ENCODE measurements around the gene GMCL2.

Gene GMCL2

DNA sequence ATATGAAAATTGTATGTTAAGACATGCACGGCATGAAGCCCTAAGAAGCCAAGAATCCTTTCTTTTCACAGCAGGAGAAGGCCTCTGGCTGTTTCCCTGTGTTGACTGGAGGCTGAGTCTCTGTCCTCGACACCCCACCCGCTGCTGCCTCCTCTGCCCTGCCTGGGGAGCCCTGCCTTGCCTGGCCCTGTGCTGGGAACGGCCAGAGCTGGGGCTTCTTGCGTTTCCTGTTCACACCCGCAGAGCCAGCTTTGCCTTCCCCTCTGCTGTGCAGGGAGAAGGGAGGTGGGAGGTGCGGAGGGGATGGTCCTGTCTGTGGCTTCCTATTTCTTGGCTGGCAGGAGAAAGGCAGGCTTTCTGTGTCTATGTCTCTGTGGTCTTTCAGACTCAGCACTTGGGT lies 6.9 kb upstream of the GMCL2 start:
- H3K4me3 ChIP-seq (ENCODE audit: low read depth, low read length), result no peak overlapping the region
- peak; percentile 88 for DNase-seq (ENCODE audit: low read depth)
- TF ChIP-seq POLR2A (IDR thresholded peaks at IDR 0.05; ENCODE audit: extremely low read depth, insufficient read length) (no peak), MAX (IDR thresholded peaks at IDR 0.05; ENCODE audit: low read depth, low read length) (no peak), MYC (IDR thresholded peaks at IDR 0.05; ENCODE audit: low read depth, low read length) (no peak), CTCF (IDR thresholded peaks at IDR 0.05; ENCODE audit: low read depth, low read length) (no peak)

DNA sequence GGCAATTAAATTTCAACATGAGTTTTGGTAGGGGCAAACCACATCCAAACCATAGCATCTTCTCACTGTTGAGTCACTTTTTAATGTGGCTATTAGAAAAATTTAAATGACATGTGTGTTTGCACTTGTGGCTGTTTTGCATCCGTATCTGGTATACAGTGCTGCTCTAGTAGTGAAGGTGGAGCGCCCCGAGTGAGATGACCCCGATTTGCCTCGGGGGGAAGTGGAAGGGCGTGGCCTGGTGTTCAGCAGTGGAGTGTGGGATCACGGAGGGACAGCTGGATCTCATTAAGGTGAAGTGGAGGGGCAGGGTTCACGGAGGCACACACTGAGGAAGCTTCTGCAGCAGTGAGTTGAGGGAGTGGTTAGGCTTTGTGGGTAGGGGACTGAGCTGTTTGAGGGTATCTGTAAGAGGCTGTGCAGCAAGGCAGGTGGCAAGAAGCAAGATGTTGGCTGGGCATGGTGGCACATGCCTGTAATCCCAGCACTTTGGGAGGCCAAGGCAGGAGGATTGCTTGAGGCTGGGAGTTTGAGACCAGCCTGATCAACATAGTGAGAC lies 6.2 kb upstream of the GMCL2 start:
- TF ChIP-seq POLR2A (IDR thresholded peaks at IDR 0.05; ENCODE audit: extremely low read depth, insufficient read length), result no peak
- TF ChIP-seq MAX (IDR thresholded peaks at IDR 0.05; ENCODE audit: low read depth, low read length), result no peak
- TF ChIP-seq MYC (IDR thresholded peaks at IDR 0.05; ENCODE audit: low read depth, low read length), result no peak
- no peak for TF ChIP-seq CTCF (IDR thresholded peaks at IDR 0.05; ENCODE audit: low read depth, low read length)
- H3K4me3 ChIP-seq (ENCODE audit: low read depth, low read length), result no peak overlapping the region
- DNase-seq (ENCODE audit: low read depth), result peak; percentile 26

GRCh38 chr5:178192787-178193186 lies 5.6 kb upstream of the GMCL2 start:
- no peak for DNase-seq (ENCODE audit: low read depth)
- TF ChIP-seq MAX (IDR thresholded peaks at IDR 0.05; ENCODE audit: low read depth, low read length) (no peak), MYC (IDR thresholded peaks at IDR 0.05; ENCODE audit: low read depth, low read length) (no peak), CTCF (IDR thresholded peaks at IDR 0.05; ENCODE audit: low read depth, low read length) (no peak), POLR2A (IDR thresholded peaks at IDR 0.05; ENCODE audit: extremely low read depth, insufficient read length) (no peak)
- no peak overlapping the region for H3K4me3 ChIP-seq (ENCODE audit: low read depth, low read length)

GRCh38 chr5:178192244-178192643 lies 5.1 kb upstream of the GMCL2 start:
- no peak for DNase-seq (ENCODE audit: low read depth)
- H3K4me3 ChIP-seq (ENCODE audit: low read depth, low read length), result no peak overlapping the region
- TF ChIP-seq CTCF (IDR thresholded peaks at IDR 0.05; ENCODE audit: low read depth, low read length), result no peak
- TF ChIP-seq MYC (IDR thresholded peaks at IDR 0.05; ENCODE audit: low read depth, low read length), result no peak
- TF ChIP-seq POLR2A (IDR thresholded peaks at IDR 0.05; ENCODE audit: extremely low read depth, insufficient read length), result no peak
- TF ChIP-seq MAX (IDR thresholded peaks at IDR 0.05; ENCODE audit: low read depth, low read length), result no peak

GRCh38 chr5:178191661-178192060 lies 4.5 kb upstream of the GMCL2 start:
- DNase-seq (ENCODE audit: low read depth), result no peak
- no peak for TF ChIP-seq CTCF (IDR thresholded peaks at IDR 0.05; ENCODE audit: low read depth, low read length)
- no peak overlapping the region for H3K4me3 ChIP-seq (ENCODE audit: low read depth, low read length)

DNA sequence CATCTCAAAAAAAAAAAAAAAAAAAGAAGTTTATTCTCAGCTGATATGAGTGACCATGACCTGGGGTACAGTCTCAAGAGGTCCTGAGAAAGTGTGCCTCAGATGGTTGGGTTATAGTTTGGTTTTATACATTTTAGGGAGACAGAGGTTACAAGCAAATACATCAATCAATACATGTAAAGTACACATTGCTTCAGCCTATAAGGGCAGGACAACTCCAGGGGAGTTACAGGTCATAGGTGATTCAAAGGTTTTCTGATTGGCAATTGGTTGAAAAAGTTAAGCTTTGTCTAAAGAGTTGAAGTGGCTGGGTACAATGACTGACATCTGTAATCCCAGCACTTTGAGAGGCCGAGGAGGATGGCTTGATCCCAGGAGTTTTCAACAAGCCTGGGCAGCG lies 2.3 kb upstream of the GMCL2 start:
- TF ChIP-seq POLR2A (IDR thresholded peaks at IDR 0.05; ENCODE audit: extremely low read depth, insufficient read length) (no peak), MYC (IDR thresholded peaks at IDR 0.05; ENCODE audit: low read depth, low read length) (no peak), CTCF (IDR thresholded peaks at IDR 0.05; ENCODE audit: low read depth, low read length) (no peak)
- no peak for DNase-seq (ENCODE audit: low read depth)
- no peak overlapping the region for H3K4me3 ChIP-seq (ENCODE audit: low read depth, low read length)
